GM10248 (cell line): ENCODE measurements around the gene MMP24OS.

Experiments used
- CTCF ChIA-PET: fragments of 300-600 bp; sonication (Branson Sonifier 250); formaldehyde crosslinking; extraction: SDS; loops from one replicate; lab custom pipeline; 2021; ENCODE audit warnings: antibody characterized with exemption; lab: Yijun Ruan, JAX
- POLR2A ChIA-PET: fragments of 350-650 bp; sonication (Branson Sonifier 250); formaldehyde crosslinking; extraction: SDS; loops from one replicate; lab custom pipeline; 2020; ENCODE audit warnings: antibody characterized with exemption; lab: Yijun Ruan, JAX
- DNase-seq: peaks from one replicate; pipeline ENCODE4 v3.0.0; 2012; ENCODE audit errors: extremely low spot score
- CTCF ChIP-seq: IDR thresholded peaks from 2 replicates; pipeline ENCODE4 v1.5.1; 2012; ENCODE audit warnings: mild to moderate bottlenecking, low read depth; ENCODE audit errors: extremely low read depth, missing control alignments, control extremely low read depth

MMP24OS gene

GRCh38 chr20:35277531-35278395 is at the start of gene MMP24OS:
Gene MMP24OS, minus strand, starts transcription at chr20:35278122. Its CDS starts 193 bp downstream, at chr20:35277929.
- CTCF ChIA-PET, result interaction anchor here (1.1 to 1.8 kb wide), 3 partner anchors 10 to 25 kb away, joined by 3 to 6 read pairs (median 3); no protein-coding TSS in a partner anchor
- TF ChIP-seq CTCF, result peak; percentile 64
- DNase-seq, result peak; percentile 96
- POLR2A ChIA-PET, result interaction anchor here (0.6 to 0.8 kb wide), 3 partner anchors 9 to 715 kb away, joined by 3 to 10 read pairs (median 6); partner anchors contain the start of gene CEP250

GRCh38 chr20:35327074-35327976 is 49.4 kb upstream of the MMP24OS start:
- ChIA-PET POLR2A (no interaction called here), CTCF (interaction anchor here (0.7 to 0.9 kb wide), 2 partner anchors 19 to 20 kb away, joined by 3 read pairs; no protein-coding TSS in a partner anchor)
- no peak for DNase-seq
- TF ChIP-seq CTCF, result no peak

- ChIA-PET CTCF (interaction anchor here (0.7 to 0.9 kb wide), 2 partner anchors 19 to 20 kb away, joined by 3 read pairs; no protein-coding TSS in a partner anchor), POLR2A (no interaction called here)
- no peak for TF ChIP-seq CTCF
- no peak for DNase-seq
These were observed 48.8 kb upstream of the MMP24OS start for GRCh38 chr20:35326740-35327073.

GRCh38 chr20:35326021-35326739 is 48.3 kb upstream of the MMP24OS start:
- DNase-seq, result peak; percentile 38
- ChIA-PET CTCF (interaction anchor here (0.9 kb wide), 1 partner anchor 19 kb away, joined by 3 read pairs; no protein-coding TSS in a partner anchor), POLR2A (no interaction called here)
- no peak for TF ChIP-seq CTCF

GRCh38 chr20:35325401-35325800 is 47.5 kb upstream of the MMP24OS start:
- DNase-seq, result no peak
- no peak for TF ChIP-seq CTCF
- CTCF ChIA-PET, result no interaction called here
- POLR2A ChIA-PET, result no interaction called here
